NCI-H748 (cell line): ENCODE measurements around the gene TREM1.
"Not testable (repeated sequence)": the region's sequence is repeated elsewhere in the genome, so short reads cannot be mapped to it uniquely, and the experiment has no call there.

Experiments
- DNase-seq: peaks from one replicate; lab custom pipeline; 2025; ENCODE audit not compliant: unreplicated experiment; lab: John Stamatoyannopoulos, UW

The TREM1 gene

DNA sequence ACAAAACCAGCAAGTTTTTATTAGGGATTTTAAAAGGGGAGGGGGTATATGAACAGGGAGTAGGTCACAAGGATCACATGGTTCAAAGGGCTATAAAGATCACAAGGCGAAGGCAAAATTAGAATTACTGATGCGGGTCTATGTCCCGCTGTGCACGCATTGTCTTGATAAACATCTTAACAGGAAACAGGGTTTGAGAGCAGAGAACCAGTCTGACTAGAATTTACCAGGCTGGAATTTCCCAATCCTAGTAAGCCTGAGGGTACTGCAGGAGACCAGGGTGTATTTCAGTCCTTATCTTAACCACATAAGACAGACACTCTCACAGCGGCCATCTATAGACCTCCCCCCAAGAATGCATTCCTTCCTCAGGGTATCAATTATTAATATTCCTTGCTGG, 10.8 kb upstream of the TREM1 start:
- DNase-seq, result not testable (repeated sequence)

DNA sequence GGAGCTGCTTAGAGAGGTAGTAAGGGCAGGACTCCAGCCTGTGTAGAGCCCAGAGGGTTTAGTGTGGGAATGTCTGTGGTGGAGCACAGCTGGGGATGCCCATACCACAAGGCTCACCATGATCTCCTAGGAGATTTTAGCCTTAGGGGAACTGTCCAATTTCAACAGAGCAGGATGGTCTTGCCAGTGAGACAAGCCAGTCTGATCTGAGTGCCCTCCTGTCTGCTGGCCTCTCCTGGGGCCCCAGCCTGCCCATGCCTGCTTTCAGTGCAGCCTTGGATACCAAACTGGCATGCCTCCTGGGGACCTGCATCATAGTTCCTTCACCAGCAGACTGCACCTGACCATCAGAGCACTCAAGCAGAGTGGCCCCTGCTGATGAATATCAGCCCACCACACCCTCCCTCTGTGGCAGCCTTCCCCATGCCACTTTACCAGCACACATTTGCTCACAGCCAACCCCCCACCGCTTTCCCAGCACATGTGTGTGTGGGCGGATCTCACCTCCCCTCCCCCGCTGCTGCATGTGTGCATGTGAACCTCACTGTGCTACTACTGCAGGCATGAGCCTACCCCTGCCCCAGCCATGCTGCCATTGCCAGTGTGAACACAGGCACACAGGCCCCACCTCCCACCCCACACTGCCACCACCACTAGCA, 7.9 kb upstream of the TREM1 start:
- peak; percentile 35 for DNase-seq

DNA sequence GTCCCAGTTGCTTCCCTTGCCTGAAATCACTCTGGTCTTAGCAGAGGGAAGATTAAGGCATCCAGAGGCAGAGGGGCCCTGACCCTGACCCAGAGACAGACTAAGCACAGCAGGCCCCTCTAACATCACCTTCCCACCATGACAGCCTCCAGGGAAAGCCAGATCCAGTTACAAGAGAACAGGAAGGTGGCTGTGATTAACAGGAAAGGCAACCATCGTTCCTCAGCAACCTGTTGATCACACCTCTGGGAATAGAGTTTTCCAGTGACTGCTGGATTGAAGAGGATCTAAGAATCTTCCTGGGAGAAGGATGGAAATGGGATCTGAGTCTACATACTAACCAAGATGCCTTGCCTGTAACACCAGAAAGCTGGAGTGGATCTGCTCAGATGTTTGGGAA, 5.2 kb upstream of the TREM1 start:
- DNase-seq, result no peak

DNA sequence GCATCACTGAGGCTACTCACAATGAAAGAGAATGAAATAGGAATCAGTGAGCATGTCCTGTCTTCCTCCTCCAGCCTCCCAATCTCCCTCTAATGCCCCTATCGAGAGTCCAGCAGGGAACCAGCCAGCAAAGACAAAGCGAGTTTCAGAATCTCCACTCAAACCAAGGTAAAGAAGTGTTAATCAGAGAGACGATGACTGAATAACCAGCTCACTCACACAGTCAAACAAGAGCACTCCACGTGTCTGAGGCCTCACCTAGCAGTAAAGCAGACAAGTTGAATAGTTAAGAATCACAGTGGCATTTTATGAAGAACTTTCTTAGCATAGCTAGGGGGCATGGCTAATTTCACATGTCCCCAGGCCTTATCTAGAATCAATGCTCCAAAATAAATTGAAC, 3.3 kb upstream of the TREM1 start:
- DNase-seq, result no peak

DNA sequence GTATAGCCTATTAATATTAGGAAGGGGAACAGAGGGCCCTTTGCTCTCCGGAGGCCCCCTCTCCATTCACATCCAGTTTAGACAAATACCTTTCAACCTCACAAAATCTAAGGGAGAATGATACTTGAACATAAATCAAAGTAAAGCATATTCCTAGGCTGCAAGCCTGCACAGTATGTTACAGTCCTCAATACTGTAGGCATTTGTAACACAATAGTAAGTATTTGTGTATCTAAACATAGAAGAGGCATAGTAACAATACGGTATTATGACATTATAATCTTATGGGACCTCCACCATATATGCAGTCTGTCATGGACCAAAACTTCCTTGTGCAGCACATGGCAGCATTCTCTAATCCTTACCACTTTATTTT, 2.3 kb upstream of the TREM1 start:
- DNase-seq, result no peak

DNA sequence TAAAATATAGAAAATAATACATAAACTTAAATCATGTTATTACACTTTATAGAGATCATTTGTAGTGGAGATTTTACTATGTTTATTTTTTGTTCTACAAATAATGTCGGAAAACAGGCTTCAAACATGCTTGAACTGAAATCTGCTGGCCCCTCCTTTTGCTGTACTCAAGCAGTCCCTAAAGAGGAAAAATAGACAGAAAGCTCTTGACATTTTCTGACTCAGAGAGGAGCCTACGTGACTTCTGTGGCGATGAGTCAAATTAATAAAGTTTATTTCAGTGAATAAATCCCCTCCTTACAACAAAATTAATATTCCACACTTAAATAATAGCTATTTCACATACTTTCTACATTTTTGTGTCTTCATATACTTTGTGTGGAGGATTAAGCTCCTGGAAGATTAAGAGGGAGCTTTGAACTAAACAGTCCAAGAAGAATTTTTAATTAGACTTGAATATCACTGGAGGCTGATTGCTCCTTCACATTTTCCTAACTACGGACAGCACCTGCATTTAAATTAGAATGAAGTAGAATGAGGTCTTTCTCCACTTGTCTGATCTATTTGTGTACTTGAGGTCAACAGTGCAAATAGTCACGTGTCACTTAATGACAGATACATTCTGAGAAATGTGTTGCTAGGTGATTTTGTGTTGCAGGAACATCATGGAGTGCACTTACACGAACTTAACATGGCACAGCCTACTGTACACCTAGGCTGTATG, 1.7 kb upstream of the TREM1 start:
- DNase-seq, result peak; percentile 99

DNA sequence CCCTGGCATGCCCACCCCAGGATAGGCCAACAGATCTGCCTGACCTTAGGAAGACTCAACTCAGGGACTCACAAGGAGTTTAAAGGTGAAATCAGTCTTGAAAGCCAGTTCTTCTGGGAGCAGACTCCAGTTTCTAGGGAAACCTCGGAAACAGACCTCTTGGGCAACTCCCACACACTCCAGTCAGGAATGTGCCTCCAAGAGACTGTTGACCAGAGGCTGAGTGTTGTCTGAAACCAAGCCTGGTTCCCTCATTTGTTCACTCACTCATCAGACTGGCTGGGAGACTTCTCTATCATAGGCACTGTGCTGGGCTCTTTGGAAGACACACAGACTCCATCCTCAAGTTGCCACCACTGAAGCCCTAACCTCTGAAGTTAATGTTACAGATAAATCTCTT, 1.8 kb downstream of the TREM1 start:
- DNase-seq, result no peak

DNA sequence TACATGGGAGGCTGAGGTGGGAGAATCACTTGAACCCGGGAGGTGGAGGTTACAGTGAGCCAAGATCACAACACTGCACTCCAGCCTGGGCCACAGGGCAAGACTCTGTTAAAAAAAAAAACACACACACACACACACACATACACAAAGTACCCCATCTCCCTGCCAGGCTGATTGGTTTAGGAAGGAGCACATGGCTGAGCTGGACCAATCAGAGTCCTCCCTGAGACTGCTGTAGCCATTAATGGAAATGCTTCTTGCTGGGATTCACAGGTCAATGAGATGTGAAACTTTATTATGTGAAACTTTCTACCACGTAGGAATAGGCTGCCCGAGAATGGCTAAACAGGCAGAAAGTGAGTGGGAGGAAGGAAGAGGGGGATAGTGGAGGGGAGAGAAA, 2.9 kb downstream of the TREM1 start:
- no peak for DNase-seq

DNA sequence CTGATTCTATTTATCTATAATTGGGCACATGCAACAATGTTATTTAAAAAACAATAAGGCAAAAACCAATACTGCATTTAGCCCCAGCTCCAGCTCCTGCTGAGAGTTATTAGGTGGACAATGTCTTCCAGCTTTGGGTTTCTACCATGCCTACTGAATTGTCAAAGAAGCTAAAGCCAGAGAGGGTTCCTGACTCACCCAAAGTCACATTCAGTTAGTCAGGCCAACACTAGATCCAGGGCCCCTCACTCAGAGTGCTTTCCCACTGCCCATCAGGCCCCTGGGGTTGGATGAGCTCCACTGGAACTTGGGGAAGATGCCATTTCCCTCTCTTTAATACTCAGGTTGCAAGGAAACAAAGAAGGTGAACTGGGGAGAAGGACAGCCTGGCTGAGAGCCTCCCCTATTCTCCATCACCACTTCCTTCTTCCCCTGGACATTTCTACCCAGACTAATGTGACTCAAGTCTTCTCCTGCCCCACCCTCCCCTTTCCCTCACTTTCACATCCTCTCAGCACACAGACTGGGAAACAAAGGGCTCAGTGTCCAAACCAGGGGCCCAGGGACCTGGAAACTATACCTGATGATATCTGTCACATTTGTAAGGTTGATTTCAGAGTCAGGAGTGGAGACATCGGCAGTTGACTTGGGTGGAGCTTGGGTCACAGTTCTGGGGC, 6.0 kb downstream of the TREM1 start:
- DNase-seq, result no peak

DNA sequence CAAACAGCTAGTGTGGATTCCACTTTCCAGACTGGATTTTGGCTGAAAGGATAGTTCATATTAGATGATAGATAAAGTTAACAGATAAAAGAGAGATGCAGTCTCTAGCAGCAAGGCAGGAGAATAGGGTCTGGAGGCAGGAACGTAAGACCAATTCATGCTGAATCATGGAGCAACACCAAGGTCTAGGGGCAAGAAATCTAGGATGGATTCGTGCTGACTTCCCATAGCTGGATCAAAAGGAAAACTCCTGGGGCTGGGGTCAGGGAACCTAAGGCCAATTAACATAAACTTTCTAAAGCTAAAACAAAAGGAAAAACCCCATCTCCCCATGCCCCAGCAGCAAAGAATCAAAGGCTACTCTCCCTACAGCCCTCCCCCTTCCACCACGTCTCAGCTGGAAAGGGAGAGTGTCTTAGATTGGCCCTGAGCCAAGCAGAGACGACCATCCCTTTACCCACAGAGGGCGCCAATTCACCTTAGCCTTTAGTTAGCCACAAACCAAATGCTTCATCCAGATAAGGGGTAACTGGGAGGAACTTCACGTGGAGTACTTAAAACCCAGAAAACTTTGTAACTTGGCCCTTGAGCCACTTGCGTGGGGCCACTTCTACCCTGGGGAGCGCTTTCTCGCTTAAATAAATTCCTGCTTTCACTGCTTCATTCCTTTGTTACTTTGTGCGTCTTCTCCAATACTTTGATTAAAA, 7.6 kb downstream of the TREM1 start:
- DNase-seq, result peak; percentile 90

DNA sequence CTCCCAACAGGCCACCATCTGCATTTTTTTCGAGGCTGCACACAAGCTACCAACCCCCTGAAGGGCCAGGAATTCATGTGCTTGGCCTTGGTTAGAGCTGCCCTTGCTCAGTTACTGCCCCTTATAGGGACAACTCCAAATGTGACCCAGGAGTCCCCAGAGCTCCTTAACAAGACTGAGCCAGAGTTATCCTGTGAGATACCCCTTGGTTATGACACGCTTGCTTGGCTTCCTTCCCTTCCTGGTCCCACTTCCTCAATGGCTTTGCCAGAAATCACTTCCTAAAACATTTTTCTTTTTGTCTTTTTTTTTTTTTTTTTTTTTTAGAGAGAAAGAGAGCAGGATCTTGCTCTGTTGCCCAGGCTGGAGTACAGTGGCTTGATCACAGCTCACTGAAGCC, 8.9 kb downstream of the TREM1 start:
- no peak for DNase-seq

DNA sequence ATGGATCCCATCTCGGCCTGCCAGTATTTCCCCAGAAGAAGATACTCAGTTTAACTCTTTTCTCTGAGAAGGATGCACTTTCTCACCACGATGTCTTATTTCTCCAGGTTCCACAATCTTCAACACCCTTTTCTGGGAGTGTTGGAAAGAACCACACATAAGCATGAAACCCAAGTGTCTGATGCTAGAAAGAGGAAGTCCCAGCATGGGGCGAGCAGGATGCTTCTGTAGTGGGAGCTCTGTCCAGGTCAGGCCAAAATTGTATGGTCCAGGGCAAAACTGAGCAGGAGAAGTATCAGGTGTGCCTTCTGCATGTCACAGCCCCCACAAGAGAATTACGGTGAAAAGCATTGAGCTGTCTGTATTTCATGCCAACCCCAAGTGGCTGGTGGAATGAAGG, 11.0 kb downstream of the TREM1 start:
- no peak for DNase-seq

DNA sequence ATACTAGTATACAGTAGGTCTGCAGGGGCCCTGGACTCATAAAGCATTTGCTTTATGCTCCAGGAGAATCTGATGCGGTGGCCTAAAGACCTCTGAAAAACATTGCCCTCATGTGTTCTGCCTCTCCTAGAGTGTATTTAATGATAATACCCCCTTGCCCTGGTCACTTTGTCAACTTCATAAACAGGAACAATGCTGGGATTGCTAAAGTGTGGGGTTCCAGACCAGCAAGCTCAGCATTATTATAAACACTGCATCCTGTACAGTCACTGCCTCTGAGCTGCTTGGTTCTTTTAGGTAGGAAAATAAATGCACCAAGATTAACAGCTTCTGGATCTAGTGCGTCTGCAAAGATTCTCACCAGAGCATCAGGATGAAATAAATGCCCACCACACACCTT, 12.2 kb downstream of the TREM1 start:
- DNase-seq, result no peak

DNA sequence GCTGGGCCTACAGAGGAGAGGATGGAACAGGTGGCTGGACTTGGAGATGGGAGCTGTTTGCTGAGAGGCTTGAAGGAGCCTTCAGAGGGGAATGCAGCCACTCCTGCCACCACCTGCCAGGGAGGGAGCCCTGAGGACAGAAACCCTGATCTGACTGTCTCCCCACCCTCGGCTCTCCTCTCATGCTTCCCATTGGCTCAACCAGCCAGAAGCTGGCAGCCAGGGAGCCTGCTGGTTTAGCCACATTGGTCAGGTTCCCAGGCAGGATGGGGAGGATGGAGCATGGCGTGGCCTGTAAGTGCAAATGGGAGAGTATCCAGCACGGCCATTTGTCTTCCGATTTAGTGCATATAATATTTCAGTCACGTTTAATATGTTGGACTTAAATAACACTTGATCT, 12.8 kb downstream of the TREM1 start:
- DNase-seq, result no peak

DNA sequence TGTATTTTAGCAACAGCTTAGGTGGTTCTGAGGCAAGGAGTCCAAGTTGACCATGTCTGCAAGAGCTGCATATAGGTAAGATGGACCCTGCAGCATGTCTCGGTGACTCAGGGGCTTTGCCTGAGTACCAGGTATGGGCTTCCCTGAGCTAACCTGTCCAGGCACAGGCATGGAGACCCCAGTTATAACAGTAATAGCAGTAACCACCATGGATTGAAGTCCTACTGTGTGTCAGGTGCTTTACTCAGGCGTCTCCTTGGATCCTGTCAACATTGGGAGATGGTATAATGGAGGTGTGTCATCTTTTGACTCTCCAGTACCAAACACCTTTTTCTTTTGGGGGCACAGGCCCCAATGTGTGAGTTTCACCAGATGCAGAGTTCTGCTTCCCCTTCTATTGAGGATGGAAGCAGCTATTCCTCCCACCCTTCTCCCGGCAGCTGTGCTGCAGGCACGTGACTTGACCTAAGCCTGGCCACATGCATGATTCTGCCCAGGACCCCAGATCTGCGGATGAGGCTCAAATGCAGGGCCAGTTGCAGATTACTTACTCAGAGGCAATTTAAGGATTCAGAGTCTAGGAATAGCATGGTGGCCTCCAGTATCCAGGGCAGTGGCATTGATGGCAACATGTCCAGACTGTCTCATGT, 13.8 kb downstream of the TREM1 start:
- no peak for DNase-seq

DNA sequence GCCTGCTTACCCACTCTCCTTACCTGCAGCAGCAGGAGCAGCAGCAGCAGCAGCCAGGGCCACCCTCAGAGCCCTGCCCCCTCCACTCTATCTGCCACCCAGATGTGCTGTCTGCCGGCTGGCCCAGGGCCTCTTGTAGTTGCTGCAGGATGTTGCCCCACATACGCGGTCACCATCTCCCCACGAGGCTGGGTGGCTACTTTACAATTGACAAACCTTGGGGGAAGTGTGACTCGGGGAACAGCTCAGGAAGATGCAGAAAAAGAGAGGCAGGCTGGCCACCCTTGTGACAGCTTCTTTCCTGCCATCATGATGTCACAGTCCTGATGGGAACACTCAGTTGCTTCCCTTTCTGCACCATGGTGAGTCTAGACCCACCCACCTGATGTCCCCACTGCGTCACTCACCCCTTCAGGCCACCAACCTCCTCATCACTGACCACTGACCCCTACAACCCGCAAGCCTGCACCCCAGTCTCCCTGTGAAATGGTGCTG, 14.5 kb downstream of the TREM1 start:
- DNase-seq, result no peak

DNA sequence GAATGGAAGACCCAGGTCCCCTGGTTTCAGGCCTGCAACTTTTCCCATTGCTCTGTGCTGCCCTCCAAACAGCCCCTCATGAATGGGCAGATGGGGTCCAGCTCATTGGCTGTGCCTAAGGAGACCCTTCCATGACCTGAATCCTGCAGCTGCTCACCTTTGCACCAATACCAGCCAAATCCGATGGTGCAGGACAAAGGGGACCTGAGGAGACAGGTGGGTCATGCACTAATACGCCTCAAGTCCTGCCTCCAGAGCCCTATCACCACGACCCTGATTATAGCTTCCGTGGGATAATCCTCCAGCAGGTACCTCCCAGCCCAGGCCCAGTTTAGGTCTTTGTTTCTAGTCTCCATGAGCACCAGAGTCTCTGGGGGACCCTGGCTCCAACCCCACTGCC, 16.8 kb downstream of the TREM1 start:
- no peak for DNase-seq

DNA sequence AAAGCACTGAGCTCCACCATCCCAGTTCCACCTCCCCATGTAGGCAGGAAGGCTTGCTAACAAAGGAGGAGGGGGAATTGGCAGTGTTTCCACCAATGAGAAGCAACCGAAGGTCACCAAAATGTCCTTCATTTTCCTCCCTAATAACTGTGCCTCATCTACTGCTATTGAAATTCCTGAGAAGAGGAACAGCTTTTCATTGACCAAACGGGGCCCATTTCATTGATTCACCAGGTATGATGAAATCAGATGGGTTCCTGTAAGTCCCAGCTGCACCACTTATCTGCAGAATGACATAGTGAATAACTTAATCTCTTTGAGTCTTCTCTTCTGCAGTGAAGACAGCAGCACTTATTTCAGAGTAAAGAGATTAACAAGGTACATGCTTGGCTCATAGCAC, 17.3 kb downstream of the TREM1 start:
- no peak for DNase-seq

DNA sequence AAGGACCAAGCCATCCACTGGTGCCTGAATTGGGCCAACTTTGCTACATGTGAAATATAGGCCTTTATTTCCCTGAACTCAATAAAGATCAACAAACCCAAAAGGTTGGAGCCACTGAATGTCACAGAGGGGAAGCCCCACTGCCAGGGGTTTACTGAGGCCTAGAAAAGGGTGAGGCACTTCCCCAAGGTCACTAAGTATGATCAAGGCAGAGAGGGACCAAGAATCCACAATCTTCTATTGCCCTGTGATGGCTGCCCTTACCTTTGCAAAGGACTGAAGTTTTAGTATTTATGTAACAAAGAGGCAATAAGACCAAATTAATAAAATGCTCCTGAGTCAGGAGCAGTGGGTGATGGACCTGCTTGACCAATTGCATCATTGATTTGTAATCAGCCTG, 18.0 kb downstream of the TREM1 start:
- DNase-seq, result no peak

DNA sequence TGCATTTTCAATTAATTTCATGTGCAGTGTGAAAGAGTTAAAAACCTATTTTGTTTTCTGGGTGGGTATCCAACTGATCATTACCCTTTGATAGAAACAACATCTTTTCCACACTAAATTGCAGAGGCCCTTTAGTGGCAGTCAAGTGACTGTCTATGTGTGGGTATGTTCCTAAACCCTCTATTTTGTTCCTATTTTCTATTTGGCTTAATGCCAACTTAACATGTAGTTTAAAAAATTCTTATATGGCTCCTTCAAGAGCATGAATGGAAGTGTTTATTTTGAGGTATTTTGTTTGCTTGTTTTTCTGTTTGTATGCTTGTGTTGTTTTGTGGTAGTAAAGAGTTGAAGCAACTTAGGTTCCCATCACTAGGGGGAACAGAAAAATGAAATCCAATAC, 19.9 kb downstream of the TREM1 start:
- no peak for DNase-seq

DNA sequence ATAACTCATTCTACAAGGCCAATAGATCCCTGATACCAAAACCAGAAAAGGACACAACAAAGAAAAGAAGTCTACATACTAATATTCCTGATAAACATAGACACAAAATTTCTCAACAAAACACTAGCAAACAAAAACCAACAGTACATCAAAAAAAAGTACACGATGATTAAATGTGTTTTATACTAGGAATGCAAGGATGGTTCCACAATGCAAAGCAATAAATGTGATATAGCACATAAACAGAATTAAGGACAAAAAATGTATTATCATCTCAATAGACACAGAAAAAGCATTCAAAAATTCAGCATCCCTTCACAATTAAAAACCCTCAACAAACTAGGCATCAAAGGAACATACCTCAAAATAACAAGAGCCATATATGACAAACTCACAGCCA, 23.2 kb downstream of the TREM1 start:
- DNase-seq, result no peak
